ENCODE results near the gene CALR3.
"Not testable (repeated sequence)": the region's sequence is repeated elsewhere in the genome, so short reads cannot be mapped to it uniquely, and the experiment has no call there.

The CALR3 gene

DNA sequence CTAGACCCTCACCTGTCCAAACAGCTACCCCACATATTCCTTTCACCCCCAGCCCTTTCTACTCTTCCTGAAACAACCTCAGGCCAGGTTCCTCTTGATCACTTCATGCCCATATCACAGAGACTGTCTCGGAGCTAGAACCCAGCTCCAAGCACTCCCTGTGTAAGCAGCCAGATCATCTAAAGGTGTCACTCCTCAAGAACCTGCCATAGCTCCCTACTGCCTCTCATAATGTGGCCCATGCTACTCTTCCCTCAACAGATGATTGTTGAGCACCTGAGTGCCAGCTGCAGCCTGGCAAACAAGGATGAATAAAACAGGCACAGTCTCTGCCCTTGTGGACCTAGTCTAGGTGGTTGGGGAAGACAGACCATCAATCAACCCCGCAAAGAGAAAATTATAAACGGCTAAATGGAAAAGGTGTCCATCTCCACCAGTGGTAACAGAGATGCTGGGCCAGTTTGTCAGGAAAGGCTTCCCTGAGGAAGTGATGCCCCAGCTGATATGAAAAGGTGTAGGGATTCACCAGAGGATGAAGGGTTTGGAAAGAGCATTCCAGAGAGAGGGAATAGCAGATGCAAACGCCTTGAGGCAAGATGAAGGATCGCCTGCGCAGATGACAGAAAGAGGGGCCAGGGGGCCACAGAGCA is 32.5 kb downstream of the CALR3 start:
- DNase-seq, result no peak
- intact Hi-C loops (cut with DNase I), result no loop called here

DNA sequence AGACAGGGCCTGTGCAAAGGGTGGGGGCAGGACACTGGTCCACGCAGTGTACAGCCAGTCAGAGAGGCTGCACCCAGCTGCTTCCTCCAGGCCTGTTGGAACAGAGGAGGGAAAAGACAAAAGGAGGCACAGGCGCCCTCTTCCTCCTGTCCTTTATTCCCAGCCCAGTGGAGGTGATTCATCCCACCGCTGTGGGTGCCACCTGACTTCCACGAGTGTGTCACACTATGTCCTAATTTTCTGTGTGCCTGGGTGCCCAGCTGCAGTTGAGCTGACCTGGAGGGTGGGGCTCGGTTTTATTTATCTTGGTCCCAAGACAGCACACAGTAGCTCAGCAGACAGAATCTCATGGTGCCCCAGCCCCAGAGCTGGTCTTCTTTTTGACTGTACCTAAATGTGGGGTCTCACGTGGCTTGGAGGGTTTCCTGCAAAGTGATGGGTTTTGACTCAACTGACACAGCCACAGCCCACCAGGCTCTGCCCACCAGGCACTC is 33.2 kb downstream of the CALR3 start:
- peak in 11 of 42 donors; percentile 15 to 67 (median 43) for DNase-seq
- intact Hi-C loops (cut with DNase I), result no loop called here

DNA sequence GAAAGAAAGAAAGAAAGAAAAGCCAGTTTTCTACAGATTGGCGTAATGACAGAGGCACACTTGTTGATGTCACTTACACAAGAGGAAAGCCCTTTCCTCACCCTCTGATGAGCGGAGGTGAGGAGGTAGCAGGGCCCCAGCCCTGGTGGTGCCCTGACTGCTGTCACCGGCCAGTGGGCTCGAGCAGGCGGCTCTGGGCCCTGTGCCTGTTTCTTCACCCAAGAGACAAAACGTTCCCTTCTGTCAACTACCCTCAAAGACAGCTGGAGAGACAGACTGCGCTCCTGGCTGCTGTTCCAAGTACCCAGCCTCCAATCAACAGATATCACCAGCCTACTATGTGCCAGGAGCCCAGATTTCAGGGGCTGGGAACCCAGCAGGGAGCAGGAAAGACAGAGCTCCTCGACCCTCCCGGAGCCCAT is 34.3 kb downstream of the CALR3 start:
- peak in 13 of 42 donors; percentile 8 to 51 (median 28) for DNase-seq
- intact Hi-C loops (cut with DNase I), result no loop called here

GRCh38 chr19:16460454-16460853 is 35.5 kb downstream of the CALR3 start:
- peak in 19 of 42 donors; percentile 14 to 62 (median 46) for DNase-seq
- intact Hi-C loops (cut with DNase I), result no loop called here

- intact Hi-C loops (cut with DNase I), result no loop called here
Measured at GRCh38 chr19:16459680-16460079, 36.3 kb downstream of the CALR3 start.

DNA sequence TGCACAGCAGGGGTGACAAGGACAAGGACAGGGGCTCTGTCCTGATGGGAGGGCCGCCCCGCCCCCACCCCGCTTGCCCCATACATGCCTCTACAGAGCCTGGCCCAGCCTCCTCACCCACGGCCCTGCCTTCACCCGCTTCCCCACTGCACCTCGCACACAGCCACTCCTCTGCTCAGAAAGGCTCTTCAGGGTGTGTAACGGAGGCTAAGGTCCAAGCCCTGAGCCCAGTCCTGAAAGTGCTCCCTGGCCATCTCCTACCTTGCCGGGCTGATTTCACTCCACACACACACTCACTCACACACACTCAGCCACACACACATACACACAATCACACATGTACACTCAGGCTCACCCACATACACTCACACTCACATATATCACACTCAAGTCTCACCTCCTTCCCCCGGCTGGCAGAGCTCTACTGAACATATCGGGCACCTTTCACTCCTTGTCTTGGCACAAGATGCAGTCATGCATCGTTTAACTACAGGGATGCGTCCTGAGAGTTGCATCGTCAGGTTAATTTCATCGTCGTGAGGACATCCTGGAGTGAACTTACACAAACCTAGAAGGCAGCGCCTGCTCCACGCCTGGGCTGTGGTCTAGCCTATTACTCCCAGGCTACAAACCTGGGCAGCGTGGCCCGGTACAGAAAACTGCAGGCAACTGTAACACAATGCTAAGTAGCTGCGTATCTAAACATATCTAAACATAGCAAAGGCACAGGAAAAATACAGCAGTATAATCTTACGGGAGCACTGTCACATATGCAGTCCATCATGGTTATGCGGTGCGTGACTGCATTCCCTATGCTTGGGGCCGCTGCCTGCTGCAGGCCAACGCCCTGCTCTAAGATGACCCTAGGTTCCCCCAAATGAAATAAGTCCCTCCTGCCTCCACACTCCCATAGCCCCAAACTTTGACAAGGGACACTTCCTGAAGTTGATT is 37.3 kb downstream of the CALR3 start:
- no peak for DNase-seq
- intact Hi-C loops (cut with DNase I), result no loop called here

More at GRCh38 chr19:16459680-16460079, 36.3 kb downstream of the CALR3 start:
- no peak for DNase-seq

DNA sequence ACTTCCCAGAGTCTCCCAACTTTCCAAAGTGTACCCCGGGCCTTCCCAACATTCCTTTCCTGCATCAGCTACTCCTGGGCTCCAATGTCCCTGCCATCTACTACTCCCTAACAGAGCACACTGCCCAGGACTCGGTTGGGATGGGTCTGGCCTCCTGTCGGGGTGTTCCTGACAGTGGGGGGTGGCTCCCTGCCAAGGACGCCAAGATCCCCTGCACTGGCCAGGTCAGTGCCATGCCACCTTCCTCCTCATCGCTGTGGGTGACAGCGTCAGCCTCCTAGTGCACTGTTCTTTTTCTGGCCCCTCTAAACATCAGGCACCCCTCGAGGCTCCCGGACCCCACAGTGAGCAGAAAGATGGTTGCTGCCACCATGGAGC is 38.0 kb downstream of the CALR3 start:
- intact Hi-C loops (cut with DNase I), result no loop called here
- no peak for DNase-seq

GRCh38 chr19:16457195-16457953 is 38.6 kb downstream of the CALR3 start:
- intact Hi-C loops (cut with DNase I), result no loop called here
- peak in 19 of 42 donors; percentile 10 to 65 (median 33) for DNase-seq

GRCh38 chr19:16456652-16457194 is 39.2 kb downstream of the CALR3 start:
- DNase-seq, result no peak
- intact Hi-C loops (cut with DNase I), result no loop called here

GRCh38 chr19:16455489-16455888 is 40.5 kb downstream of the CALR3 start:
- DNase-seq, result no peak

DNA sequence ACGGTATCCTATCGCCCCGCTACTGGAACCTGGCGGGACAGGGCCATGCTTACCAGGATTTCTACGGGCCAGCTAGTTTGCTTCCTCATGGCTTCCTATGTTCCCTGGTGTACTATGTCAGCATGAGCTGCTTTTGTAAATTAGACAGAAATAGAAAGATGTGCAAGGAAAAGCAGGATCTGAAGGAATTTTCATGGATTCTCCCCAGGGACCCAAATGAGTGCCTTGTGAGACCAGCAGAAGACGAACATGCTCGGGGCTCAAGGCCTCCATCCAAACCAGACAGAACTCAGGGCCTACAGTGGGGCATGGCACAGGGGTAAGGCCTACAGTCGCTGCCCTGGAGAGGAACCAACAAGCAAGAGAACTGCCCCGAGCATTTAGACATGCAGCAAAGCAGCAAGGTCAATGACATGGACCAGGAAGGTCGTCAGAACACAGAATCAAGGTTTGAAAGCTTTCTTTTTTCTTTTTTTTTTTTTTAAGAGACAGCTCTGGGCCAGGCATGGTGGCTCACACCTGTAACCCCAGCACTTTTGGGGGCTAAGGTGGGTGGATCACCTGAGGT is 41.5 kb downstream of the CALR3 start:
- DNase-seq, result no peak
- intact Hi-C loops (cut with DNase I), result no loop called here

More at GRCh38 chr19:16455489-16455888, 40.5 kb downstream of the CALR3 start:
- intact Hi-C loops (cut with DNase I), result no loop called here

DNA sequence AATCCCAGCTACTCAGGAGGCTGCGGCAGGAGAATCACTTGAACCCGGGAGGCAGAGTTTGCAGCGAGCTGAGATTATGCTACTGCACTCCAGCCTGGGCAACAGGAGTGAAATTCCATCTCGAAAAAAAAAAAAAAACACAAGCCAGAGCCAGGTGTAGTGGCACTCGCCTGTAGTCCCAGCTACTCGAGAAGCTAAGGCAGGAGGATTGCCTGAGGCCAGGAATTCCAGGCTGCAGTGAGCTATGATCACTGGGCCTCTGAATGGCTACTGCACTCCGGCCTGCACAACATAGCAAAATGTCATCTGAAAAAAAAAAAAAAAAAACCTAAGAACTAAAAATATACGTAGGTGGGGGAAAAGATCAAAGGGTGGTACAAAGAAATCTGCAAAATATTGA is 43.6 kb downstream of the CALR3 start:
- intact Hi-C loops (cut with DNase I), result no loop called here
- no peak for DNase-seq

DNA sequence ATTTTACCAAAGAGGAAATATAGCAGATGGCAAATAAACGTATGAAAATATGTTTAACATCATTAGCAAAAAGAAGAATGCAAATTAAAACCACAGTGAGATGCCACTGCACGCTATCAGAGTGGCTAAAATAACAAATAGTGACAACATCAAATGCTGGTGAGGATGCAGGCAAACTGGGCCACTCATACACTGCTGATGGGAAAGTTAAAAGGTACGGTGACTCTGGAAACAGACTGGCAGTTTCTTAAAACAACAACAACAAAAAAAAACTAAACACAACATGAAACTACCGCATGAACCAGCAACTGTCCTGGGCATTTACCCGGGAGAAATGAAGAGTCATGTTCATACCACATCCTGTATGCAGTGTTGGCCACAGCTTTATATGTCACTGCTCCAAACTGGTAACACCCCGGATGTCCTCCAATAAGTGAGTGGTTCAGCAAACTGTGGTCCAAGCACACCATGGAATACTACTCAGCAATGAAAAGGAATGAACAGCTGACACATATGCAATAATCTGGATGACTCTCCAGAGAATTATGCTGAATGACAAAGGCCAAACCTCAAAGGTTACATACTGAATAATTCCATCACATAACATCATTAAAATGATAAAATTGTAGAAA is 46.5 kb downstream of the CALR3 start:
- no peak for DNase-seq
- intact Hi-C loops (cut with DNase I), result no loop called here

DNA sequence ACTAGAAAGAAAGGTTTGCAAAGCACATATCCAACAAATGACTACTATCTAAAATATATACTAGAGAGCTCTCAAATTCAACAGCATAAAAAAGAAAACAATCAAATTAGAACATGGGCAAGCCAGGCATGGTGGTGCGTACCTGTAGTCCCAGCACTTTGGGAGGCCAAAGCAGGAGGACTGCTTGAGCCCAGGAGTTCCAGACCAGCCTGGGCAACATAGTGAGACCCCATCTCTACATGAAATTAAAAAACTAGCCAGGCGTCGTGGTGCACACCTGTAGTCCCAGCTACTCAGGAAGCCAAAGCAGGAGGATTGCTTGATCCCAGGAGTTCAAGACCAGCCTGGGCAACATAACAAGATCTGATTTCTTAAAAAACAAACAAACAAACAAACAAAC is 47.1 kb downstream of the CALR3 start:
- DNase-seq; intact Hi-C loops (cut with DNase I): not testable (repeated sequence)

DNA sequence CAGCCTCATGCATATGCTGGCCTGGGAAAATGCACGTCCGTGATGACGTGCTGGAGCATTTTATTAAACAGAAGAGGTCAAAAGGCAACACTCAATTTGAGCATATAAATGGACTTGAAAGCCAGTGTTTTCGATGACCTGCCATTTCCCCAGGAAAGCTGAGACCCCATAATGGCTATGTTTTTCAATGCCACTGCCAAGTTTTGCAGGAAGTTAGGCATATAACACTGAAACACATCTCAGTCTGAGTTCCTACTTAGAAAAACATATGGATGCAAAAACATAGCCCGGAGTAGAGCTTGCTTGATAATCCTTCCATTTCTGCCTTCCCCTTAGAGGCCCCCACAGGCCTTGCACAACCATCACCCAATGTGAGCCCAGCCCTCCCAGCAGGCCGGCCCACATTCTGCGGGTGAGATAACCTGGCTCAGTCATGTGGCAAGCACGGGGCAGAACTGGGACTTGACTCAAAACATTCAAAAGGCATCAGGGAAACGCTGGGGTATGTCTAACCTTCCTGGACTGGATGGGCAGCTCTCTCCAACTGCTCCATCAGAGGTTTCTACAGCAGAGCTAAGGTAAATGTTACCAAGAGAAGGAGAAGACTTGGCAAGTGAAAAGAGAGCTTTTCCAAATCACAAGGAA is 49.1 kb downstream of the CALR3 start:
- peak in 35 of 42 donors; percentile 23 to 70 (median 50) for DNase-seq
- intact Hi-C loops (cut with DNase I), result no loop called here

DNA sequence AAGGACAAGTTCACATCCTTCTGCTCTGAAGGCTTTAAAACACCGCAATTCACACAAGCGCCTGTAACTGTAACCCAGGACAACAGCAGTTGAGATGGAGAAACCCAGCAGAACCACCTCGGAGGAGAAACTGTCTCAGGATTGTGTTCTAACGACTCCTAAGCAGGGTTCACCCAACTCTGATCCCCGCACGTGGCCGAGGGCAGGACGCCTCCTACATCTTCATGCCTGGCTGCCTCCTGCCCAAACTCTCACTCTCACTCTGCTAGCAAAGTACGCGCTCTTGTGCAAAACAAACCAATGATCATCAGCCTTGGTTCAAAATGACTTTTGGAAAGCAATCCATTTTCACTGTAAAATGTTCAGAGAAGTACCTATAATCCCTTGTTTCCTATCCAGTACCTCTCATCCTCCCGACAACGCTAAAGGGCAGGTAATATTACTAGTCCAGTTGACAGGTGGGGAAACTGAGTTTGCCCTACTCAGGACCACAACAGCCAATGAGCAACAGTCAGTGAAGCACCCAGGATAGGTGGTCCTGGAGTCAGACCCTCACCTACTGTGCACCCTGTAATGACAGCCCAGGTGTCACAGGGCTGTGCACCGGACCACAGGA is 49.8 kb downstream of the CALR3 start:
- DNase-seq, result no peak
- intact Hi-C loops (cut with DNase I), result no loop called here
